ENCODE results near the gene STAT6. TPM values are rescaled to one million over a fixed set of nuclear protein-coding genes. Genes with fewer than 3 reads are reported as not detected.

The STAT6 gene
- total and polyA plus RNA-seq, 2 donors (not counting 3 experiments of a cell fraction or from before 2014, with no cell fraction given) = 136 to 147 TPM

GRCh38 chr12:57110104-57111030, 795 bp downstream of the STAT6 start:
- H3K9me3 ChIP-seq (replicated peaks; ENCODE audit: control insufficient read depth, insufficient read depth, low read length) = no peaks in the 10 kb centered on the region
- H3K27me3 ChIP-seq (ENCODE audit: control insufficient read depth in 2 of 2, insufficient read depth in 2 of 2, low read length in 2 of 2) = no peaks in the 10 kb centered on the region
- H3K9ac ChIP-seq (replicated peaks; ENCODE audit: extremely low read depth, insufficient read depth, low read length) = peak overlapping the region; percentile 64
- dilution Hi-C loops (cut with MboI; ENCODE audit: extremely low pct_ligation_motif_present, low sequenced_read_pairs) = no loop called here
- peaks cover 14% of the 10 kb centered on the region for H3K4me1 ChIP-seq (ENCODE audit: control insufficient read depth, extremely low read depth, insufficient read depth, low read length)
- peak overlapping the region; percentile 79 for H3K27ac ChIP-seq (ENCODE audit: insufficient read depth, low read depth, low read length)
- intact Hi-C loops (cut with micrococcal nuclease) = loop anchor here (5.0 kb wide), 2 partner anchors 132 to 473 kb away; no protein-coding TSS in a partner anchor
- H4K20me1 ChIP-seq (replicated peaks; ENCODE audit: control insufficient read depth, extremely low read depth, insufficient read depth, low read length) = no peaks in the 10 kb centered on the region
- ChIA-PET CTCF (interaction anchor here (1.3 to 3.5 kb wide), 10 partner anchors 12 to 474 kb away, joined by 4 to 449 read pairs (median 40); partner anchors contain the start of genes LRP1, NAB2, NEMP1 and ZBTB39), POLR2A (interaction anchor here (0.6 to 1.9 kb wide), 3 partner anchors 12 to 23 kb away, joined by 6 to 9 read pairs (median 6); partner anchors contain the start of gene NAB2)
- H3K36me3 ChIP-seq (ENCODE audit: control insufficient read depth in 2 of 2, extremely low read depth in 1 of 2, insufficient read depth in 2 of 2, low read length in 2 of 2) = peaks cover 0 to 17% of the 10 kb centered on the region in 2 experiments
- H3K9me1 ChIP-seq (replicated peaks; ENCODE audit: control insufficient read depth, extremely low read depth, insufficient read depth, low read length) = no peaks in the 10 kb centered on the region
- TF ChIP-seq JUN (IDR thresholded peaks at IDR 0.05; ENCODE audit: borderline replicate concordance, insufficient read depth, insufficient read length, low read depth) (no peak), POLR2A (IDR thresholded peaks at IDR 0.05; ENCODE audit: low read depth, low read length) (no peak), GATA2 (IDR thresholded peaks at IDR 0.05; ENCODE audit: insufficient read depth, insufficient read length, low read depth, low read length) (no peak), CTCF (IDR thresholded peaks at IDR 0.05; ENCODE audit: extremely low read depth in 1 of 2, insufficient read depth in 1 of 2, low read depth in 1 of 2, low read length in 2 of 2) (no peak)
- peak overlapping the region; percentile 36 for H2AFZ ChIP-seq (ENCODE audit: low read depth, low read length)
- peak overlapping the region; percentile 31 to 72 (median 65) for H3K4me3 ChIP-seq (replicated peaks in 1 of 3; ENCODE audit: insufficient read depth in 1 of 3, low read depth in 1 of 3, low read length in 3 of 3)
- peaks cover 13% of the 10 kb centered on the region for H3K79me2 ChIP-seq (ENCODE audit: control insufficient read depth, insufficient read depth, low read length)
- peak overlapping the region; percentile 78 for H3K4me2 ChIP-seq (ENCODE audit: insufficient read depth, low read length)
- BruUV-seq (replicated peaks) = TSS peak; percentile 29
- FAIRE-seq (peak; percentile 90), DNase-seq (ENCODE audit: low read depth, low spot score) (peak; percentile 59)

All from endothelial cell of umbilical vein (primary cell).